ENCODE measurements around the gene RINT1.
"Not testable (repeated sequence)": the region's sequence is repeated elsewhere in the genome, so short reads cannot be mapped to it uniquely, and the experiment has no call there.

RINT1 gene

GRCh38 chr7:105531792-105532671 is at the start of gene RINT1:
RINT1 (plus strand) TSS chr7:105532201; CDS start chr7:105532316, 115 bp downstream.
- peak; percentile 82 to 84 for DNase-seq (ENCODE audit: extremely low read depth in 1 of 2, low read depth in 1 of 2)

DNA sequence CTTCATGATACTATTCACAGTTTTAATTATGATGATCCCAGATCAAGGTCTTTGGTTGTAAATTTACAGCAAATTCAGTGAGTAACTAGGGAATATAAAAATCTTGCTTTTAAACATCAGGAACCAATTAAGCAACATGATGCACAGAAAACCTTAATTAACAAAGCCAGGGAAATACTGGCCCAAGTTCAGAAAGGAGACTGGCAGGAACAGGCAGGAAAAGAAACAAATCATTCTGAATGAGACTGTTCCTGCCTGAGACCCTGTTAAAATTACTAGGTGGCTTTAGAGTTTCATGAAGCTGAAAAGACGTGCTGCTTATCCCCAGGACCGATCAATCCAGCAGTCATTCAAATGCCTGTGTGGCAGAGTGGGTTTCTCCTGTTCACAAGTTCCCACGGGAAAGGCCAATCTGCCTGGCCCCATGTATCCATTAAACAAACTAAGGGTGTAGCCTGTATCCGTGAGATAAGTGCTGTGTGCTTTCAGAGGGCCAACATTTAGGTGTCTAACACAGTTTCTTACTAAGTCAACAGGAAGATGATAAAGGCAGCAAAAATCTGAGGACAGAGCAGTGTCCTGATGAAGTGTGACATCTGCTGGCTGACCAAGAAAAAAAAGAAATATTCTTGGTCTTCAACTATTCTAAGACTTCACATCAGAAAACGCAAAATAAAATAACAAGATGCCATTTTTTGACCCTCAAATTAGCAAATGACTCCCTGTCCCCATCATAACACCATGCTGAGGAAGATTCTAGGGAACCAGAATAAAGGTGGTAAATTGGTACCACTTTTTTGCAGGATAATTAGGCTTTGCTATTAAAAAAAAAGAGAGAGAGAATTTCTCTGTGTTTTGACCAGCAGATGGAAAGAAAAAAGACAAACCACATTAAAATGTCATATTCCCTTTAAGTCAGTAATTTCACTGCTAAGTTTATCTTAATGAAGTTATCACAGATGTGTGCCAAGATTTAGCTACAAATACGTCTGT is 44.1 kb upstream of the RINT1 start:
- DNase-seq (ENCODE audit: extremely low read depth in 1 of 2, low read depth in 1 of 2): no peak

DNA sequence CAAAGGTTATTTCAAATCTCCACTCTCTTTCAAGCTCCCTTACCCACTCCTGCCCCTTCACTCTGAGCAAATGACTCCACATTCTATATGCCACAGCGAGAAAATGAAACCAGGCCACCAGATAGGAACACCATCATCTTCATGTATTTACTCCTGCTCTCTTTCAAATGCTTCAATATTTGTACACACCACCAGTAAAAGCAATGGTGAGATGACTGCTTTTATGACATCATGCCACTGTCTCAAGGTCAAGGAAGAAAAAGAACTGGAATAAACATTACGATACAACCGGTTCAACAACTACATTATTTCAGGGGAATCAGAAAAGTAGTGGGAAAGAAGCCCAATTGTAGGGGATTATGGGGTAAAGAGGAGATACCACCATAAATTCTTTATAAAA is 42.6 kb upstream of the RINT1 start:
- no peak for DNase-seq (ENCODE audit: extremely low read depth in 1 of 2, low read depth in 1 of 2)

DNA sequence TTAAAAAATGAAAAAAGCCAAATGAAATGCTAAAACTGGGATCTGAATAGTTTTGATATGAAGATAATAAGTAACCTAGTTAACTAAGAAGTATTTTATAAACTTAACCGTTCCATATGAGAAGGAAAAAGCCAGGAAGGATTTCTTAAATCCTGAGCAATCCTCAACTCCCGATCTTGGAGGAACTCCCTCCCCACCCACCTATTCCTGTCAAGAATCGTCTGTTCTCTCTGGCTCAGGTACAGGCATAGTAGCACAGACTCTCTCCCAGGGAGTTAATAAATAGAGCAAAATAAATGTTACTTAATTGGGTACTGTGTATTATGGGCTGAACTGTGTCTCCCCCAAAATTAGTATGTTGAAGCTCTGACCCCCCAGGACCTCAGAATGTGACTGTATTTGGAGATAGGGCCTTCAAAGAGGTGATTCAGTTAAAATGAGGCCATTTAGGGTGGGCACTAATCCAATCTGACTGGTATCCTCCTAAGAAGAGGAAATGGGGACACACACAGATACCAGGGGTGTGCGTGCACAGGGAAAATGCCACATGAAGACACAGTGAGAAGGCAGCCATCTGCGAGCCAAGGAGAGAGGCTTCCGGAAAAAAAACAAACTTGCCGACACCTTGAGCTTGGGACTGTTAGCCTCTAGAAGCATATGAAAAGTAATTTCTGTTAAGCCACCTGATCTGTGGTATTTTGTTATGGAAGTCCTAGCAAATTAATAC is 38.6 kb upstream of the RINT1 start:
- DNase-seq (ENCODE audit: extremely low read depth in 1 of 2, low read depth in 1 of 2): no peak

DNA sequence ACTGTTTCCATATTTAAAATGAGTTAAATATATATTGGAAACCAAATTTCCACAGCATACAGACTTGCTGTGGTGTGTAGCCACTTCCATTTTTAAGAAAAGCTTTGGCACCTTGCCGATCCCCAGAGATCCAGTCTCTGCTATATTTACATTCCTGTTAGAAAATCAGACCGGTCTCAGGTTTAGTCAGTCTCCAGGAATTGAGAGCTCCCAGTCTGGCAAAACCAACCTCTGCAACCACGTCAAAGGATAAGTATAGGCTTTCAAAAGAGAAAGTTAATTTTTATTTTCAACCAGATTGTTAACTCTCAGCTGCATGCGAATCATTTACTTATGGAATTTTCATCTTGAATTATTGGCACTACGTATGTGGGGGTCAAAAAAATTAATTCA is 38.1 kb upstream of the RINT1 start:
- DNase-seq (ENCODE audit: extremely low read depth in 1 of 2, low read depth in 1 of 2): no peak

- DNase-seq (ENCODE audit: extremely low read depth in 1 of 2, low read depth in 1 of 2): no peak
Observed at GRCh38 chr7:105496521-105496920, 35.5 kb upstream of the RINT1 start.

- no peak for DNase-seq (ENCODE audit: extremely low read depth in 1 of 2, low read depth in 1 of 2)
Observed at GRCh38 chr7:105497016-105497415, 35.0 kb upstream of the RINT1 start.

DNA sequence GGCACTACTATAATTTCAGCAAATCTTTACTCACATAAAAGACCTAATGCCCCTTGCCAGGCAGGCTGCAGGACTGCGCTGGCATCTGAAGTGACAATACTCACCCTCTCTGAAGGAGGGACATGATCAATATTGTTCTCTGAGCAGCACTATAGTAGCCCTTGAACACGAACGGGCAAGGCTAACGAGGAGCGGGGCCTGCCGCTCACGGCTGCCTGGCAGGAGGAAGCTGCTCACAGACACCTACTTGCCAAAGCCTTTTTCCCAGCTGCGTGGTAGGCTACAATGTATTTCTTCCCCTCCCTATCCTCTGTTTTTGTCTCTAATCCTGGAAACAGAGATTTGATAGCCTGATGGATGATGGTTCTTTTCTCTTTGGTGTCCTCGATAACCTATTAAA is 29.8 kb upstream of the RINT1 start:
- no peak for DNase-seq (ENCODE audit: extremely low read depth in 1 of 2, low read depth in 1 of 2)

DNA sequence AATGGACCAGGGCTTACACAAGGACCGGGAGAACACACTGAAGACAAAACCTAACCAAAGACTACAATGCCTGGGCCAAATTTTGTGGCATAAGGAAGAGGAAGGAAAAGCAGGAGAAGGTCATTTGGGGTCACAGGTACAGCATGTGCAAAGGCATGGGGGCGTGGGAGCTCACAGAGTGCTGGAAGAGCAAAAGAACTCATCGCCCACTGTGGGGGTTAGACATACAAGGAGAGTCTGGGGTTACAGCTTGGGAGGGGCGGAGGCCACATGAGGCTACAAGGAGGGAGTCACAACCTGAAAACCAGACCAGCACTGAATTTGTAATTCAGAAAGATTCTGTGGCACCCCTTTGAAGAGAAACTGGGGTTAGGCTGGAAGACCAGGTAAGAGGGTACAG is 19.6 kb upstream of the RINT1 start:
- DNase-seq (ENCODE audit: extremely low read depth in 1 of 2, low read depth in 1 of 2): no peak

DNA sequence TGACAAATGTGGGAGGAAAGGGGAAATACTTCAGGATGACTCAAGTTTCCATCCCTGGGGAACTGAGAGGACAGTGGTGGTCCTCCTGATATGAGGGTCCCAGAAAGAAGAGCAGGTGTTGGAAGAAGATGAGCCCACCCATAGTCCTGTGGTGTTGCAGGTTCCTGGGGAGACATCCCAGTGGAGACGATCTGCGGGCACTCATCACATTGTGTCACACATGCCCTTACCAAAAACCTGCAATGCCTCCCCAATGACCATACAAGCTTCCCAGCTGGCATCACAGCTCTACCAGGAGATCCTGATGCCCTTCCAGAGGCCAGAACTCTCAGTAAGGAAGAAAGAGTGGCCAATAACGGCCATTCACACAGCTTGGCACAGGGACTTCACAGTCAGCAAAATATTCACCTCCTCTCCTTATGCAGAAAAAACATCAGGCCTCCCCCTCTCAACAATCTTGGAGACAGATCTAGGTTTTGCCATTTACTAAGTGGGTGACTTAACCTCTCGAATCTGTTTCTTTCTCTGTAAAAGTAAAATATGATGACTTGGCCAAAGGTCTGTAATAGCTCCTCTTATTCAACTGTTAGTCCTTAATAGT is 19.0 kb upstream of the RINT1 start:
- DNase-seq (ENCODE audit: extremely low read depth in 1 of 2, low read depth in 1 of 2): no peak

GRCh38 chr7:105515610-105516009 is 16.4 kb upstream of the RINT1 start:
- DNase-seq (ENCODE audit: extremely low read depth in 1 of 2, low read depth in 1 of 2): not testable (repeated sequence)

DNA sequence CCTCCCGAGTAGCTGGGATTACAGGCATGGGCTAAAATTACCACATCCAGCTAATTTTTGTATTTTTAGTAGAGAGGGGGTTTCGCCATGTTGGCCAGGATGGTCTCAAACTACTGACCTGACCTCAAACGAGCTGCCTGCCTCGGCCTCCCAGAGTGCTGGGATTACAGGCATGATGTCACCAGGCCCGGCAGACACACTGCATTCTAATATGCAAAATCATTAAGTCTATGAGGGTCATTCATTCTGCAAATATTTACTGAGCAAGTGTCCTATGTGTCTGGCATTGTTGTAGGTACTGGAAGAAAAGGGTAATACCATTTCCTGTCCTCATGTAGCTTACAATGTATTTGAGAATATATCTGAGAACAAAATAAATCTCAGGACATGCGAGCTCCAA is 12.6 kb upstream of the RINT1 start:
- no peak for DNase-seq (ENCODE audit: extremely low read depth in 1 of 2, low read depth in 1 of 2)

DNA sequence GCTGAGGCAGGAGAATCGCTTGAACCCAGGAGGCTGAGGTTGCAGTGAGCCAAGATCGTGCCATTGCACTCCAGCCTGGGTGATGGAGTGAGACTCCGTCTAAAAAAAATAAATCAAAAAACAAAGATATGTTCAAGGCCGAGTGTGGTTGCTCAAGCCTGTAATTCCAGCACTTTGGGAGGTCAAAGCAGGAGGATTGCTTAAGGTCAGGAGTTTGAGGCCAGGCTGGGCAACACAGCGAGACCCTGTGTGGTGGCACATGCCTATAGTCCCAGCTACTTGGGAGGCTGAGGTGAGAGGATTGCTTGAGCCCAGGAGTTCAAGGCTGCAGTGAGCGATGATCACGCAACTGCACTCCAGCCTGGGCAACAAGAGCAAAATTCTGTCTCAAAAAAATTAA is 11.4 kb upstream of the RINT1 start:
- DNase-seq (ENCODE audit: extremely low read depth in 1 of 2, low read depth in 1 of 2): not testable (repeated sequence)

- DNase-seq (ENCODE audit: extremely low read depth in 1 of 2, low read depth in 1 of 2): peak; percentile 34 to 37
Observed at GRCh38 chr7:105521027-105521716, 10.8 kb upstream of the RINT1 start.

DNA sequence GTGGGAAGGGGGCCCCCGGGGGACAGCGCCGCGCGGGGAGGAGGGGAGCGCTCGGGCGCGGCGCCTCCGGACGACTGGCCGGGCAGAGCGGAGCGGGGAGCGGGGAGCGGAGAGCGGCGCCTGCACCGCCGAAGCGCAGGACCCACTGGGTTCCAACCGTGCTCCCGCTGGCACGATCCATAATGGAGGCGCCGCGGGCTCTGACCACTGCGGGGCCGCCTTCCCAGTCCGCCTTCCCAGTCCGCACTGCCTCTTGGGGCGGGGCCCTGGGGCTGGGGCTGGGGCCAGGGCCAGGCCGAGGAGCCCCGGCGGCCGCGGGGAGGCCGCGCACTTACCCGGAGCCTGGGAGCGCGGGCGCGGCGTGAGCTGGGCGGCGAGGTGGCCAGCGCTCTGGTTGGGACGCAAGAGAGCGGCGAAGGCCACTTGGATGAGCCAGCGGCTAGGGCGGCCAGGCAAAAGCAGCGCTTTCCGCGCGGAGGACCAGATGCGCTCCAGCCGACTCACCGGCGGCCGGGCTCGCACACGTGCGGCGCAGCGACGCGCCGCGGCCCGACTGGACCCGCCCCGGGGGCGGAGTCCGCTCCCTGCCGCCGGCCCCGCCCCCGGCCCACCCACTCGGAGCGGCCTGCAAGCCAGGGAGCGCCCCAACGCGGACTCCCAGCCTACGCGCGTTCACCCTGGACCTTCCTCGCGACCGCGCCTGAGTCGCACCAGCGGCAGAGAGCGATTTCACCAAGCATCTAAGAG is 10.1 kb upstream of the RINT1 start, which contains the start of gene PUS7:
Gene PUS7, minus strand, starts transcription at position 555 of the 747 bp plus-strand sequence. CDS start 13,759 bp downstream, outside the sequence.
- DNase-seq (ENCODE audit: extremely low read depth in 1 of 2, low read depth in 1 of 2): peak; percentile 77 to 80

DNA sequence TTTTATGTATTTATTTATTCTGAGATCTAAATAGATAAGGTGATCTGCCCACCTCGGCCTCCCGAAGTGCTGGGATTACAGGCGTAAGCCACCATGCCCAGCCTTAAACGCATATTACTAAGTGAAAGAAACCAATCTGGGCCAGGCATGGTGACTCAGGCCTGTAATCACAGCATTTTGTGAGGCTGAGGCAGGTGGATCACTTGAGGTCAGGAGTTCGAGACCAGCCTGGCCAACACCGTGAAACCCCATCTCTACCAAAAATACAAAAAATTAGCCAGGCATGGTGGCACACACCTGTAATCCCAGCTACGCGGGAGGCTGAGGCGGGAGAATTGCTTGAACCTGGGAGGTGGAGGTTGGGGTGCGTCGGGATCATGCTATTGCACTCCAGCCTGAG is 7.6 kb upstream of the RINT1 start:
- DNase-seq (ENCODE audit: extremely low read depth in 1 of 2, low read depth in 1 of 2): not testable (repeated sequence)

DNA sequence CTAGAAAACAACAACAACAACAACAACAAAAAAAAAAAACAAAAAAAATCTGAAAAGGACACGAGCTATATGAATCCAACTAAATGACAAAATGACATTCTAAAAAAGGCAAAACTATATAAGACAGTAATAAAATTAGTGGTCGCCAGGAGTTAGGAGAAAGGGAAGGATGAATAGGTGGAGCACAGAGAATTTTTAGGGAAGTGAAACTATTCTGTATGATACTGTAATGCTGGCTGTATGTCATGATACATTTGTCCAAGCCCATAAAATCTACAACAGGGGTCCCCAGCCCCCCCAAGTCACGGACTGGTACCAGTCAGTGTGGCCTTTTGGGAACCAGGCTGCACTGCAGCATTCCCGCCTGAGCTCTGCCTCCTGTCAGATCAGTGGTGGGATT is 7.2 kb upstream of the RINT1 start:
- DNase-seq (ENCODE audit: extremely low read depth in 1 of 2, low read depth in 1 of 2): no peak

DNA sequence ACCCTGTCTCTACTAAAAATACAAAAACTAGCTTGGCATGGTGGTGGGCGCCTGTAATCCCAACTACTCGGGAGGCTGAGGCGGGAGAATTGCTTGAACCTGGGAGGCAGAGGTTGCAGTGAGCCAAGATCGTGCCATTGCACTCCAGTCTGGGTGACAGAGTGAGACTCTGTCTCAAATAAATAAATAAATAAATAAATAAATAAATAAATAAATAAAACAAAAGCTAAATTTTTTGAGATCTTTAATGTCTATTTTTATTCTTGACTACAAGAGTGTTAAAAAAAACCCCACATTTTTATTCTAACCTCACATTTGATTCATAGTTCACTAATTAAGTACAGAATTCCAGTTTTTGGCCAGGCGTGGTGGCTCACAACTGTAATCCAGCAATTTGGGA is 4.3 kb upstream of the RINT1 start:
- DNase-seq (ENCODE audit: extremely low read depth in 1 of 2, low read depth in 1 of 2): not testable (repeated sequence)

GRCh38 chr7:105530126-105530525 is 1.9 kb upstream of the RINT1 start:
- DNase-seq (ENCODE audit: extremely low read depth in 1 of 2, low read depth in 1 of 2): no peak

Measured in stimulated activated CD8-positive, alpha-beta memory T cell treated with anti-CD3 and anti-CD28 coated beads, Interleukin-7, amount 100 ng/mL, for 48 hours (primary cell).